NCI-H146 (cell line): ENCODE results near the gene C17orf58.
A peak's percentile ranks its signal among the peaks of the same experiment; 100 is the strongest.
"Not testable (repeated sequence)": the region's sequence is repeated elsewhere in the genome, so short reads cannot be mapped to it uniquely, and the experiment has no call there.

Experiments
- DNase-seq: peaks from one replicate; lab custom pipeline; 2025; lab: John Stamatoyannopoulos, UW

The C17orf58 gene

DNA sequence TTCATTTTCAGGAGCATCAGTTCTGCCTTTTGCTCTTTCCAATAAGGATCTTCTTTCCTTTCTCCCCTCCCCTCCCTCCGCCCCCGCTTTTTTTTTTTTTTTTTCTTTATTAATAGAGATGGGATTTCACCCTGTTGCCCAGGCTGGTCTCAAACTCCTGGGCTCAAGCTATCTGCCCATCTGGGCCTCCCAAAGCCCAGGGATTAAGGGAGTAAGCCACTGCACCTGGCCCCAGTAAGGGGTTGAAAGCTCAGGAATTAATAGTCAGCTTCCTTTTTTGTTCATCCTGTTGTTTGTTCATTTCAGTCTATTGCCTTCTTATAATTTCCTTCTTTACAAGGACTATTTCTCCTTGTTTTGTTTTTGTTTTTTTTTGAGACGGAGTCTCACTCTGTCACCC is 7.9 kb upstream of the C17orf58 start:
- DNase-seq: no peak

DNA sequence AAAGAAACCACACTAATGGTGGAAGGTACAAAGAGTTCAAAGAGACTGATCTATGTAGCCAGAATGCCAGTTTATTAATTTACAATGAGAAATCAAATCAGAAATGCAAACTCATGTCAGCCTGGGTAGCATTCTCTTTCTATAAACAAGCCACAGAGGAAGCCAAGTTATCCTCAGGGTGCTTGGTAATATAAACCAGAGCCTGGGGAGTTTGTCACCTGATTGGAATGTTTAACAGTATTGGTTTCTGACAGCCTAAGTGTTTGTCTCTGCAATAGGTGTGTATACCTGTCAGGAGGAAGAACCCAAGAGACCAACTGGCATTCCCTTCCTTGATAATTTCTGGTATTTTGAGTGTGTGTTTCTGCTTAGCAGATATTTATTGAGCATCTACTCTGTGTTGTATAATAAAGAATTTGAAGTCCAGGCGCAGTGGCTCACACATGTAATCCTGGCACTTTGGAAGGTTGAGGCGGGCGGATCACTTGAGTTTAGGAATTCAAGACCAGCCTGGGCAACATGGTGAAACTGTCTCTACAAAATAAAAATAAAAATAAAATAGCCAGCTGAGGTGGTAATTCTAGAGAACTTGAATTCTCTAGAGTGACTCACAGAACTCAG is 3.1 kb upstream of the C17orf58 start:
- DNase-seq: no peak

GRCh38 chr17:67998466-67998865 is 2.2 kb upstream of the C17orf58 start:
- no peak for DNase-seq

- peak; percentile 8 for DNase-seq
These were observed 552 bp downstream of the C17orf58 start for GRCh38 chr17:67995570-67996263.

GRCh38 chr17:67994817-67995569 is 1.3 kb downstream of the C17orf58 start:
- DNase-seq: peak; percentile 24

DNA sequence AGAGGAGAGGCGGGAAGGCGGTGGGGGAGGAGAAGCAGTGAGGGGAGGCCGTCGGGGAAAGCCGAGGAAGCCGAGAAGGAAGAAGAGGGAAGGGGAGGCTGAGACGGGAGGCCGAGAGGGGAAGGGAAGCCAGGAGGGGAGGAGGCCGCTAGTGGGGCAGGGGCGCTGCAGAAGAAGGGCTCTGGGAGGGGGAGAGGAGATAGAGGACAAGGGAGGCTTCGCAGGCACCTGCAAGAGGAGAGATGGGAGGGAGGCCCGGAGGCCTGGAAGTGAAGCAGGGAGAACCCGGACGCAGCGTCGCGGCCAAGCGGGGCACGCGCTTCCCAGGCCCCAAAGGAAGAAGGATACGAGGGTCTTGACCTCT is 2.3 kb downstream of the C17orf58 start:
- peak; percentile 67 for DNase-seq

GRCh38 chr17:67993153-67993997 is 2.9 kb downstream of the C17orf58 start:
- peak; percentile 81 for DNase-seq

DNA sequence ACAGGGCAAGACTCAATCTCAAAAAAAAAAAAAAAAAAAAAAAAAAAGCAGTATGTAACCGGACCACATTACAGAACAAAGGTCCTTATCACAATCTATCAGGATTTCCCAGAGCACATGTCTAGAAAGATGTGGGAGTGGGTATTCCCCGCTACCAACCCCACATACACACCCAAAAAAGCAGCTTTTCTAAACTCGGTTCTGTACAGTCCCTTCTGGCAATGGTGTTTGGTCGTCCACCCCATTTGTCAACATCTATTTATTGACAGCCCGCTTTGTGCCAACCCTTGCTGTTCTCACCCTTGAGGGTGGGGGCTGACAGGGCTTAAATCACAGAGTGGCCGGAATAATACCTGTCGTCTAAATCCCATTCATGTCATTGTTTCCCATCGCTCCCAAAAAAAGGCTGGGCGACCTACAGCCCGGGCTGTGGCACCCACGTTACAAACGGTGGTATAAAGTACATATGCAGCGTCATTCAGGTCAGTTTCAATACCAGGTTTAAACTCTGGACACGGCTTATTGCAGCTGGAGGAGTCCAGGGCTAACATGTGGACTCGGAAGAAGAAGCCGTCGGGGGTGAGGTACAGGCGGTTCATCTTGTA is 3.6 kb downstream of the C17orf58 start:
- no peak for DNase-seq

DNA sequence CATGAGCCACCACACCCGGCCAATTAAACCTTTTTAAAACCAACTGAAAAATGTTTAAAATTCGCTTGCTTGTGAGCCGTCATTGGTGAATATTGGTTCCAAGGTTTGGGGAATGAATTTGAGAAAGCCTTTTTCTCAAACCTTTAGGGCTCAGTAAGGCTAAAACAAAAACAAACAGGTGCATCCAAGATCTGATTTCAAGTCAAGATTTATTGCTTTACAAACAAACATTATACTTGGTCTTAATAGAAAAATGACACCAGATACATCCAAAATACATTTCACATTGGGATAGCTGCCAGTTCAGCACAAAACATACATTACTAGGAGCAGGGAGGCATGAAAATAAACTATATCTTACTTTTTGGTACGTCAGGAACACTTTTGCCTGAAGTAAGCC is 5.4 kb downstream of the C17orf58 start:
- no peak for DNase-seq

GRCh38 chr17:67983383-67983688 is 12.9 kb downstream of the C17orf58 start:
- DNase-seq: no peak

- no peak for DNase-seq
These were observed 13.4 kb downstream of the C17orf58 start for GRCh38 chr17:67982686-67983382.

- no peak for DNase-seq
These were observed 14.1 kb downstream of the C17orf58 start for GRCh38 chr17:67982034-67982640.

DNA sequence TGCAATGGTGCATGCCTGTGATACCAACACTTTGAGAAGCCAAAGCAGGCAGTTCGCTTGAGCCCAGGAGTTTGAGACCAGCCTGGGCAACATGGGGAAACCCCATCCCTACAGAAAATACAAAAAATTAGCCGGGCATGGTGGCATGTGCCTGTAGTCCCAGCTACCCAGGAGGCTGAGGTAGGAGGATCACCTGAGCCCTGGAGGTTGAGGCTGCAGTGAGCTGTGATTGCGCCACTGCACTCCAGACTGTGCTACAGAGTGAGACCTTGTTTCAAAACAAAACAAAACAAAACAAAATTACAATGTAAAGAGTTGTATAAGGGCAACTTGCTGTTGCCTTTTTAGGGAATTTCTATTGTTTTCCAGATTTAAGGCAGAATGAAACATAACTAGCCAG is 15.4 kb downstream of the C17orf58 start:
- not testable (repeated sequence) for DNase-seq

GRCh38 chr17:67980456-67980855 is 15.8 kb downstream of the C17orf58 start:
- no peak for DNase-seq

DNA sequence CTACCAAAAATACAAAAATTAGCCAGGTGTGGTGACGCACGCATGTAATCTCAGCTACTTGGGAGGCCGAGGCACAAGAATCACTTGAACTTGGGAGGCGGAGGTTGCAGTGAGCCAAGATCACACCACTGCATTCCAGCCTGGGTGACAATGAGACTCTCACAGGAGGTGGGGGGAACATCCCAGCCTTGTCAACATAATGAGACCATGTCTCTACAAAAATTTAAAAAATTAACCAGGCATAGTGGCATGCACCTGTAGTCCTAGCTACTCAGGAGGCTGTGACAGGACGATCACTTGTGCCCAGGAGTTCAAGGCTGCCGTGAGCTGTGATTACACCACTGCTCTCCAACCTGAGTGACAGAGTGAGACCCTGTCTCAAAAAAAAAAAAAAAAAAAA is 20.0 kb downstream of the C17orf58 start:
- not testable (repeated sequence) for DNase-seq

- DNase-seq: no peak
These were observed 21.6 kb downstream of the C17orf58 start for GRCh38 chr17:67974598-67975066.

- DNase-seq: no peak
These were observed 22.1 kb downstream of the C17orf58 start for GRCh38 chr17:67974185-67974584.

GRCh38 chr17:67970783-67971182 is 25.5 kb downstream of the C17orf58 start:
- DNase-seq: no peak

DNA sequence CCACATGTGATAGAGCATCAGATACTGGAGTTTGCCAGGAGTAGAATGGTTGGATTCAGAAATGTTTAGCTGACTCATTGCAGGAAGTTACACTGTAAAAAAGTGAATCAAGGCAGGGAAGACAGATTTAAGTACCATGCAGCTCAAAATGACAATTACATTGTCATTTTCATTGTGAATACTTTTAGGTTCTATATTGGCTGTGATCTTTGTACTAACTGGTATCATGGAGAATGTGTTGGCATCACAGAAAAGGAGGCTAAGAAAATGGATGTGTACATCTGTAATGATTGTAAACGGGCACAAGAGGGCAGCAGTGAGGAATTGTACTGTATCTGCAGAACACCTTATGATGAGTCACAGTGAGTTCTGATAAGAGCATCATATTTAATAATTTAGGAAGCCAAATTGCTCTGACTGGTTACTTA is 33.1 kb downstream of the C17orf58 start:
- DNase-seq: peak; percentile 69

DNA sequence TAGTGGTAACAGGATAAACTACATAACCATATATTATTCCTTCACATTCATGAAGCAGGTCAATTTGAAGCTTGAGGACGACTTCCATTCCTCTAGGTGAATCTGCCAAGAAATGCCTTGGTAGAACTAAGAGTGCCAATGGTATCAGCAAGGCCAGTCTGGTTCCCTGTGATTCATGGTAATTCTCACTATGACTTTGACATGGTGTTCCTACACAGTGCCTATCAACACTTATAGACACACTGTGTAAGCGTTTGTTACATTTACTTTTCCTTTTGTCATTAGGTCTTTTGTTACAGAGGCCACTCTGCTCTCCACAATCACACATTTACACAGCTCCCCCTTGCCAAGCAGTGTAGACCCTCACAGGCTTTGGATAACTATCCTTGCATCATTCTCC is 34.1 kb downstream of the C17orf58 start:
- DNase-seq: not testable (repeated sequence)

DNA sequence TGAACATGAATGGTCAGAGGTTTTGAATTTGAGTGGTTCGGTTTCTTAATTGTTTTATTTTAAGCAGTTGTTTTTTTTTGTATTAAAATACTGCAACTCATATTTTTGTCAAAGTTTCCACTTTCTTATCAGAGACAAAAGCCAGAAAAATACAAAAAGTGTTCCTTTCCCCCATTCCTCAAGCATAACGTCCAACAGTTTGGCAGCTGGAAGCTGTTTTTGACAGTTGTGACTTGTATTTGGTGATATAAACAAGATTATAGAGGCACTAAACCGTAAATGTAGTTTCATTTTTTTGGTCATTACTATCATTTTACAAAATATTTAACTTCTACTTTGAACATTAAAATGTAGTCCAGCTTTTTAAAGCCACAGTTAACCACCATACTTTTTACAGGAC is 36.0 kb downstream of the C17orf58 start:
- DNase-seq: not testable (repeated sequence)
